HG03139 (cell line): ENCODE results near the gene YES1.
"Not testable (repeated sequence)": the region's sequence is repeated elsewhere in the genome, so short reads cannot be mapped to it uniquely, and the experiment has no call there.

Experiments
- ATAC-seq: cut with Tn5 transposase; IDR thresholded peaks from one replicate; pipeline ENCODE4 v1.9.1; 2021; ENCODE audit not compliant: unreplicated experiment

Gene YES1

DNA sequence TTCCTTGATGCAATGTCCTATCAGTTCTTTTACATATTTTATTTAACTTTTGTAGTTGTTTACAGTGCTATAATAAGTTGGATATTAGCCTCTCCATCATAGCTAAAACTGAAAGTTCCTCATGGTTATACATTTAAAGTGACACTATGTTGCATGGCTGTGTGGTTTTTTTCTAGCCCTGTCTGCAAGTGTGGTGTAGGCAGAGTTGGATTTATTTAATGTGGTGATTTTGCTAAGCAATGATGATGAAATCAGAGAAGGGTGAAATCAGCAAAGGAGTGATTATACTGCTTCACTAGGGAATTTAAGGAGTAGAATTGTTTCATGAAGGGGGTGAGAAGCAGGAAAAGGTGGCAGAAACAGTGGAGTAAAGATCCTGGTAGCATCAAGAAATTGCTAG lies 81.3 kb downstream of the YES1 start:
- no peak for ATAC-seq

DNA sequence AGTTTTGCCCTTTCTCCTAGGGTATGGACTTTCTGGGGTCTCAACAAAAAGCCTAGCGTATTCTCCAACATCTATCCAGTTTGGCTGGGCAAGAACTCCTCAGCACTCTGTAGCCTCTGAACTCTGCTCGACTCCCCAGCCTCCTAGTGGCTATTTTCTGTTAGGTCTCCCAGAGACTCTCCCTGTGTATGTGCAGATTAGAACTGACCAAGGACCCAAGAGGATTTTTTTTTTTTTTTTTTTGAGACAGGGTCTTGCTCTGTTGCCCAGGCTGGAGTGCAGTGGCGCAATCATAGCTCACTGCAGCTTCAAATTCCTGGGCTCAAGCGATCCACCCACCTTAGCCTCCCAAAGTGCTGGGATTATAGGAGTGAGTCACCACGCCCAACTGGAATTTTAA lies 81.9 kb downstream of the YES1 start:
- not testable (repeated sequence) for ATAC-seq

DNA sequence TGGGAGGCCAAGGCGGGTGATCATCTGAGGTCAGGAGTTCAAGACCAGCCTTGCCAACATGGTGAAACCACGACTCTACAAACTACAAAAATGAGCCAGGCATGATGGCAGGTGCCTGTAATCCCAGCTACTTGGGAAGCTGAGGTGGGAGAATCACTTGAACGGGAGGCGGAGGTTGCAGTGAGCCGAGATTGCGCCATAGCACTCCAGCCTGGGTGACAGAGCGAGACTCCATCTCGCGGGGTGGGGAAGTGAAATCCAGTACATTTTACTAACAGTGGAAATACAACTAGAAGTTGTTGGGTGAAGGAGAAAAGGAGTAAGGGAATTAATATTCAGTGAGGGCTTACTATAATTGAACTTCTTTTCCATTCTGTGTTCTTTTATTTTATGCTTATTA lies 86.4 kb downstream of the YES1 start:
- no peak for ATAC-seq

DNA sequence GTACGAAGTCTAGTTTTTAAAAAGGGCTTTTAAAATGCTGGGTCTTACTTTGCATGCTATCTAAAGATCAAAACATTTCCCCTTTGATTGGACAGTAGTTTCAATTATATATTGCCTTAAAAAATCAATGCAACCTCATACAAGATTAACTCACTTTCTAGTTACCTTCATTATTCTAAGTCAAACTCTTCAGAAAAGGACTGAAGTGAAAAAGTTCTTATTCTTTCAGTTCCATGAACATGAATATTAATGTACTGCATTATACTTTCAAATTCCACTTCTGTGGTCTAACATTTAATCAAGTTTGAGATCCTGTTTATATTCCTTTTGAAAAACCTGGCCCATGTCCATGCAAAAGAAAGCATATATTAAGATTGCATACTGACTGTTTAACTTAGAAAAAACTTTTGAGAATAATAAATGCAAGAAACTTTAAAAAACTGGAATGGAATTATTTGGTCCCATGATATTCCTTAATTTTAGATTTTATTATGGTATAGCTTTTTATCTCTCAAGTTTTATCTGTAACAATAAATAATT lies 88.4 kb downstream of the YES1 start:
- ATAC-seq = no peak

DNA sequence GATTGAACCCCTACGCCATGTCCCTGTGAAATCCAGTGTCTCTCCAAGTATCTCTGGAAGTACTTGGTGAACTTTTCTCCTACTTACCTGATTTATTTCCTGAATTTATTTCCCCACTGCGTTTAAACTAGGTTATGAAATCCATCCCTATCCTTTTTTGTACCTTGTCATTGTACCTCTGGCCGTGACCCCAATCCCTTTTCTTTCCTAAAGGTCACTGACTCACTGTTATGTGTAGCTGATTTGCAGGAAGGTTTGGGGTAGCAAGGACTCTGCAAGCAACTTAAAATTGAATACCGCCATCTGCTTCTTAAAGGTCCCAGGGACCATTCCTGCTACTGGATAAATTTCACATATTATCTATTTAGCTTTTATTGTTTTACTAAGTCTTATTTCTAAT lies 95.0 kb downstream of the YES1 start:
- no peak for ATAC-seq

DNA sequence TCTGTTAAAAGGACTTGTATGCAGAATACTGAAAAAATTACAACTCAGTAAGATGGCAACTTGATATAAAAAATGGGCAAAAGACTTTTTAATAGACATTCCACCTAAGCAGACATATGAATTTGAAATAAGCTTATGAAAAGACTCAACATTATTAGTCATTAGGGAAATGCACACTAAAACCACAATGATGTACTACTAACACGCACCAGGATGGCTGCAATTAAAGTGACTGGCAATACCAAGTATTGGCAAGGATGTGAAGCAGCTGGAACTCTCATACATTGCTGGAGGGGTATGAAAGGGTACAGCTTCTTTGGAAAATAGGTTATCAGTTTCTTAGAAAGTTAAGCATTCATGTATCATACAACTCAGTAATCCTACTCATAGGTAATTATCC lies 96.4 kb downstream of the YES1 start:
- no peak for ATAC-seq

DNA sequence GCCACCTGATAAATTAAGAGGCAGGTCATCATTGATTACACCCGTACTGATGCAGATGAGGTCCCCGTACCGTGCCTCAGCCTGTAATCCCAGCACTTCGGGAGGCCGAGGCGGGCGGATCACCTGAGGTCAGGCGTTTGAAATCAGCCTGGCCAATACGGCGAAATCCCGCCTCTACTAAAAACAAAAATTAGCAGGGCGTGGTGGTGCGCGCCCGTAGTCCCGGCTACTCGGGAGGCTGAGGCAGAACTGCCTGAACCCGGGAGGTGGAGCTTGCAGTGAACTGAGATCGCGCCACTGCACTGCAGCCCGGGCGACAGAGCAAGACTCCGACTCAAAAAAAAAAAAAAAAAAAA lies 98.9 kb downstream of the YES1 start:
- ATAC-seq = no peak

DNA sequence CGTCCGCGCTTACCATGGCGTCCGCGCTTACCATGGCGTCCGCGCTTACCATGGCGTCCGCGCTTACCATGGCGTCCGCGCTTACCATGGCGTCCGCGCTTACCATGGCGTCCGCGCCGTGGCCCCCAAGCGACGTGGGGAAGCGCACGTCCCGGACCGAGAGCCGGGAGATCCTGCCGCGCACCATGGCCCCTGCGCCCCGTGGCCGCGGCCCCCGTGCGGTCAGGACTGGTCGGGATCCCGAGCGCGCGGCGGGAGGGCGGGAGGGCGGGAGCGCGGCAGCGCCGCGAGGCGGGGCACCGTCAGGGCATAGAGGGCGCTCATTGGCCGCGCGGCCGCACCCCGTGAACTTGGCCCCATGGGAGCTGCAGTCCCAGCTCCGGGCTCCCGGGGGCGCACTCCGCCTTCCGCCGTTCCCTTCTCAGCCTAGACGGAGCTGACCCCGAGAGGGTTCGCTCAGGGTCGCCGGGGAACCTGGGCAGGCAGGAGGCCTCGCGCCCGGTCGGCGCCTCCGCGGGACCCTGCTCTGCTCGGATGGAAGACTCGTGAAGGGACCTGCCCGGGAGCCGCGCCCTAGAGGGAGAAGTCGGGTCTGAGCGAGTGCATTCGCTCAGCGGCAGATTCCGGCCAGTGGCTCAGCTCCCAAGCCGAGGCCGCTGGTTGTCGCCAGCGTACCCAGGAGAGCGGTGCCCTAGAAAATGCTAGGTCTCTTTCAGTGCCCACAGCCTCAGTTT lies 99.5 kb downstream of the YES1 start, which contains the start of gene ENOSF1:
ENOSF1 (minus strand) TSS at position 230 of the 734 bp plus-strand sequence; CDS start at position 187, 43 bp downstream.
- ATAC-seq = peak; percentile 82

DNA sequence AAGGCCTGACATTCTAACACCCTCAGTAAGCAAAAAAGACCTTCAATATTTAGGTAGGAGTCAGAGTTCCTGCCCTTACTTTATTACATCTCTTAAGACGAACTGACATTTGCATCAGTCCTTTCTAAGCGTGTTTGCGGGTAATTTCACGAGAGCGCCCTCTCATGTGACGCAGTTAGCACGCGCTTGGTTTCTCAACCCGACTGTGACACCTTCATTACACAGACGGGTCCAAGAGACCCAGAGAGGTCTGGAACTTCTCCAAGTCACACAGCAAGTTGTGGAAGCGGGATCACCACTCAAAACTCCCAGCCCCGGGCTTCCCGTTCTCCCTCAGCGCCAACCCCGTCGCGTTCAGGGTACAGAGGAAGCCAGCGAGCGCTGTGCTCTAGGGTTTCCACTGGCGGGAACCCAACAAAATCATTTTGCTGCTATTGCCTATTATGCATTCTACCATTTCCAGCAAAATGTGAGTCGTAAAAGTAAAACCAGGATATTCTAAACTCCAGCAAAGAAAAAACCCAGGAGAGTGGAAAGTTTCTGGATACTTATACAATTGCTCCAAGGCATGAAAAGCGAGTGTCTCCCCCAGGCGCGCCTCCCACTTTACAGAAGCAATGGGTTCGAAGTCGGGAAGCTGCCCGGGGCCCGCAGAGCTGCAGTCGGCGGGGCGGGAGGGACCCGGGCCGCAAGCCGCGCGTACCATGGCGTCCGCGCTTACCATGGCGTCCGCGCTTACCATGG lies 100.2 kb downstream of the YES1 start:
- peak; percentile 44 for ATAC-seq

DNA sequence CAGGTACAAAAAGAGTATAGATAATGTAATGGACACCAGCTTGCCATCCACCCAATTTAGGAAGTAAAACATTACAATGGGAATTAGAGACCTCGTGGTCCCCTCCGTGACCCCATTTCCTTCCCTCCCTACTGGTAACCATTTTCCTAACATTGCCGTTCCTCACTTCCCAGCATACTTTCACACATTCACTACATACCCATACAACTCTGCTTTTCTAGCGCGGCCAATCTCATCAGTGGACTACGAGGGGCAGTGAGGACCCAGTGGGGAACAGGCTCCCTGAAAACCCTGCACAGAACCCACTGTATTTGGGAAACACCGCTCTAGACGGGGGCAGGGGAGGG lies 100.8 kb downstream of the YES1 start:
- ATAC-seq = no peak

DNA sequence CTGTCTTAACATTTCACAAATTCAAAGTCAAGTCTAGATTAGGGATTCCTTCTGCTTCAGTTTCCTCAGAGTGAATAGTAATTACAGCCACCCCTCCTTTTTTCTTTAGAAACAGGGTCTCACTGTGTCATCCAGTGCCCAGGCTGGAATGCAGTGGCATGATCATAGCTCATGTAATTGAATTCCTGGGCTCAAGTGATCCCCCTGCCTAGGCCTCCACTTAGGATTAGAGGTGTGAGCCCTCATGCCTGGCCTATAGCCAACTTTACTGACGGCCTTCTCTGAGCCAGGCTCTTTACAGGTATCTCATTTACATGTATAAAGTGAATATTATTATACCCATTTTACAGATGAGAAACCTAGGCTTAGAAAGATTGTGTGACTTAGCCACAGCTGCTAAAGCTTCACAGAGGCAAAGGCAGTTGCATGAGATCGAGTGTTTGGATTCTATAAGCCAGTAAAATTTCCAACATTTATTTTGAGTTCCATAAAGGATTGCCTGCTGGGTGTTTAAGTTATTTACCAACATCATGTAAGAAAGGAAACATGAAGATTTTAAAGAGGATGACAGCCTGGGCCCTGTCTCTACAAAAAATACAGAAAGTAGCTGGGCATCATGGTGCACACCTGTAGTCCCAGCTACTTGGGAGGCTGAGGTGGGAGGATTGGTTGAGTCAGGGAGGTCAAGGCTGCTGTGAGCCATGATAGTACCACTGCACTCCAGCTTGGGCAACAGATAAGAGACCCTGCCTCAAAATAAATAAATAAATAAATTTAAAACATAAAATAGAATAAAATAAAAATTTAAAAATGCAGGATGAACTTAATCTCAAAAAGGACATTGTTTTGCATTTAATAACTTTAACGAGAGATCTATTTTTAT lies 101.4 kb downstream of the YES1 start:
- no peak for ATAC-seq

DNA sequence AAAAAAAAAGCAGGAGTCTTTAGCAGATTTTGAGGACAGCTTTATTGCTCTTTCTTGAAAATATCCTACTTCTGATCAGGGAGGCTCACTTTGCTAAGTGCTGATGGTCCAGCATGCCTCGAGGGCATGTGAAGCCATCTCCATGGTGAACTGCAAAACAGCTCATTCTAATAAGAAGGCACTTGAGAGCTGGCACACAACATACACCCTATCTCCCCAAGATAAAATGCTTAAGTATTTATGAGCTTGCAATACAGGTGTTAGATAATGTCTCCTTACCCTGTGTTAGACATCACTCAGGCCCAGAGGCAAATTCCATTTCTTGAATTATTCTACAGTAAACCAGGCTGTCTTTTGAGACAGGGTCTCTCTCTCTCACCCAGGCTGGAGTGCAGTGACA lies 102.3 kb downstream of the YES1 start:
- no peak for ATAC-seq

DNA sequence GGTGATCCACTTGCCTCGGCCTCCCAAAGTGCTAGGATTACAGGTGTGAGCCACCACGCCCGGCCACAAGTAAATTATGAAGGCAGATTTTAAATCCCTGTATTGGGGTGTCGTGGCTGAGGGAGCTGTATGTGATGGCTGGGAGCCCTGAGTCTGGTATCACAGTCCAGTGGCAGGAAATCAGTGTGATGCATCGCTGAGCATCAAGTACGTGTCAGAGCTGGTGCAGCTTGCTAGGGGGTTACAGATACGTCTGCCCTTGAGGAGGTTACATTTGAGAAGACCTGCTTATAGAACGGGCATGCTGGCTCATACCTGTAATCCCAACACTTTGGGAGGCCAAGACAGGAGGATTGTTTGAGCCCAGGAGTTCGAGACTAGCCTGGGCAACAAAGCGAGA lies 103.9 kb downstream of the YES1 start:
- ATAC-seq = no peak

DNA sequence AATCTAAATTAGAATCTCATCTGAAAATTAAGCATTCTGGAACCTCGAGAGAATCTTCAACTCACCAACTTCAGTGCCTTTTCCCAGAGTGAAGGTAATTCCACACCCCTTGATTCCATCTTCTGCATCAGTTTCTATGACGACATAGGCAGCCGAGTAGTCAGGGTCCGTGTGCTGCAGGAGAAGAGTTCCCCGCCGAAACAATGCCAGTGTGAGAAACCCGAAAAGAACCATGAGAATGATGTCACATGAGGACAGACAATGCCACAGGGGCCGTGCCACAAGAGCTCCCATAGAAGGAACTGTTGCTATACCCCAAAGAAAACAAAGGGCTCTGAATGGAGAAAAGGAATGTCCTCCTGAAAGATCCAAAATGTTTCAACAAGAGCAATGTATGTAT lies 105.6 kb downstream of the YES1 start:
- ATAC-seq = no peak

DNA sequence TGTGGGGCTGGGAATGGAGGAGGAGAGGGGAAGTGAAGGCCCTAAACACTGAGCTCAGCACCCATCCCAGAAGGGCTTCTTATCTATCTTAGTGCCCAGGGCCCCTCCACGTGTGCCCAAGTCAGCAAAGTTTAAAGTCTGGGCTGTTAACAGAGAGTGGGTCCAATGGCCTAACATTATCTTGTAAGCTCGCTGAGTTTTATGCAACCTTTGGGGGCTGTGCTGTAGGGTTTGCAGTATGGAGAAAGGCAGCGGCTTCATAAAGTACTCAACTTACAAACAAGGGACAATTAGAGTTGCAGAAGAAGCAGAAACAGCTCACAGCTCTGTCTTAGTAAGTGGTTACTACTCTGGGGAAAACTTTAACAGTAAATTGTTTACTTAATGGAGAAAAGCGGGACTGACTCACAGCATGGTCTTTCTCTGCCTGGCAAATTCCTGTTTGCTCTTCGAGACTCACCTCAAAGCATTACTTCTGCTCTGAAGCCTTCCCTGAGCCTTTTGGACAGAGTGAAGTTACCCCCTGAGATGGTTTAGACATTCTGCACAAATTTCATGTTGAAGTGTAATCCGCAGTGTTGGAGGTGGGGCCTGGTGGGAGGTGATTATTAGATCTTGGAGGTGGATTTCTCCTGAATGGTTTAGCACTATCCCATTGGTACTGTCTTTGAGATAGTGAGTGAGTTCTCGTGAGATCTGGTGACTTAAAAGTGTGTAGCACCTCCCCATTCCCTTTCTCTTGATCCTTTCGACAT lies 108.7 kb downstream of the YES1 start:
- ATAC-seq = no peak

DNA sequence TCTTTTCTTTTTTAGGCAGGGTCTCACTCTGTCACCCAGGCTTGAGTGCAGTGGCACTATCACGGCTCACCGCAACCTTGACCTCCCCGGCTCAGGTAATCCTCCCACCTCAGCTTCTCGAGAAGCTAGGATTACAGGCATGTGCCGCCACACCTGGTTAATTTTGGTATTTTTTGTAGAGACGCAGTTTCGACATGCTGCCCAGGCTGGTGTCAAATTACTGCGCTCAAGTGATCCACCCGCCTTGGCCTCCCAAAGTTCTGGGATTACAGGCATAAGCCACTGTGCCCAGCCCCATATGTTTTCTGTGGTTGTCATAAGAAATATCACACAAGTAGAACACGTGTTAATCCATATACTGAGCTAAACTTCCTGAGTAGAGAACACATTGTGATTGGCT lies 114.2 kb downstream of the YES1 start:
- no peak for ATAC-seq

DNA sequence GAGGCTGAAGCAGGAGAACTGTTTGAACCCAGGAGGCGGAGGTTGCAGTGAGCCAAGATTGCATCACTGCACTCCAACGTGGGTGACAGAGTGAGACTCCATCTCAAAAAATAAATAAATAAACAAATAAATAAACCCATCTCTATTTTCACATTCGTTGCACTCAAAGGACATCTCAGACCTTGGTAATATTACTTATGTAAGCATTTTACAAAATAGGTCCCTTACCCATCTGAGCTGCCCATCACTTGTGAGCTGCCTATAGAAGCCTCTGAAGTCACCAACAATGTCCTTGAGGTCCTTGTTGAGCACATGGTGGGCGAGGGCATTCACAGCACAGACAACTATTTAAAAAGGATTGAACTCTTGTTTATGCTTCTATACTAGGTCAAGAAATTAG lies 115.0 kb downstream of the YES1 start:
- no peak for ATAC-seq

DNA sequence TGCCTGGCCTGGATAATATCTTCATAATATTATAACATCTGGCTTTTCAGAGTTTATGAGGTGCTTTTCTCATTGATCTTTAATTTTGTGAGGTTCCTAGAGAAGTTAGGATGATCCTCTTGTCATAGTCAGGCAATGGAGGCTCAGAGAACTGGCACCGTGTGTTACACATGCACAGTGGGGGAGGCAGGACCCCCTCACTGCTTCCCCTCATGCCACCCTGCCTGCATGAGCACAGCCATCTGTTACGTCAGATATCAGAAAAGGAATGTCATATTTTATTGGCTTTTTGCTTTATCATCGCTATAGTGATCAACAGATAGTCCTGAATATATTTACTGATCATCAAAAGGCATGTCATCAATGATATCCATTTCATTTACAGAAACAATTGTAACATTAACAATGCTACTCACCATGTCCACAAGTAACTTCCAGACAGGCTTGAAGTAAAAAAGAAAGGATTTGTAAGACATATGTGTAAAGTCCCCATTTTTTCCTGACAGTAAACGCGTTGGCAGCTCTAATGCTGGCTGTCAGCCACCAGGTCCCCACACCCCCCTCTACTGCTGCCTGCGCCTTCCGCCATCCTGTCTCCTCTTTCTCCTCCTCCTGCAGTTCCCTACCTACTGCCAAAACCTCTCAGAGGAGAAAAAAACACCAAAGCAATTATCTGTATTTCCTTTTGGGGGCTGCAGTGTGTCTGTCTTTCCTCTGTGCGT lies 118.4 kb downstream of the YES1 start:
- no peak for ATAC-seq

DNA sequence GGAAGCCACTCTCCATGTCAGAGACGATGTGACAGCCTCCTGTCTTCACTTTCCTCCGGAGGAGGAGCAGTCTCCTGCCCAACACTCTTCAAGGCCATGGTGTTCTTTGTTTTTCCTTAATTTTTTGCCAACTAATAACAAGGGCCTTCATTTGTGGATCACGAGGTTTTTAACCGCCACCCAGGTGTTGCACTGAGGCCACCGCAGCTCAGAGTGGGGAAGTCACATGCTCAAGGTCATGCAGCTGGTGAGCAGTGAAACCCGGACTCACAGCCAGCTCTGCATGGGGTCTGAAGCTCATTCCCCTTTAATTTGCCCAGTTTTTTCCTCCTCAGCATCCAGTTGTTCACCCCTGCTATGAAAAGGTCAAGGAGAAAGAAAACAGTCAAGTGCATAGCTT lies 119.2 kb downstream of the YES1 start:
- no peak for ATAC-seq

DNA sequence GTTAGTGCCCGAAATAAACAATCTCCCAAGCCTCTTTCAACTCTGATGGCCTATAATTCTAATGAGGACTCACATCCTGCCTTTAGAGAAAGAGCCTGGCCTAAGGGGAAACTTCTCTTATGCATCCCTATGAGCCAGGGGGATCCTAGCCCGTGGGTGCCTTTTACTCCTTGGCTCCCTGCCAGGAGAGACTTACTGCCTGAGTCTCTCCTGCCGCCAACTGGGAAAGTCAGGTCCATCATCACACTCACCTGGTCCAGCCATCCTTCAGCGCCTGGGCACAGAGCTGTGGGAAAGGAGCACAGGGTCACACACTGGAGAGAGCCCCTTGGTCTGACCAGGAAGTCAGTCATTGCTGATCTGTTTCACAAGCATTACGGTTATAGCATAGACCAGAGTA lies 123.7 kb downstream of the YES1 start:
- ATAC-seq = no peak
